GM21447 (cell line): ENCODE measurements around the gene AATF.

Experiments used
- ATAC-seq: cut with Tn5 transposase; IDR thresholded peaks from one replicate; pipeline ENCODE4 v1.9.1; 2021; ENCODE audit not compliant: unreplicated experiment

The AATF gene

GRCh38 chr17:36941265-36942010, 7.3 kb upstream of the AATF start:
- ATAC-seq: no peak

DNA sequence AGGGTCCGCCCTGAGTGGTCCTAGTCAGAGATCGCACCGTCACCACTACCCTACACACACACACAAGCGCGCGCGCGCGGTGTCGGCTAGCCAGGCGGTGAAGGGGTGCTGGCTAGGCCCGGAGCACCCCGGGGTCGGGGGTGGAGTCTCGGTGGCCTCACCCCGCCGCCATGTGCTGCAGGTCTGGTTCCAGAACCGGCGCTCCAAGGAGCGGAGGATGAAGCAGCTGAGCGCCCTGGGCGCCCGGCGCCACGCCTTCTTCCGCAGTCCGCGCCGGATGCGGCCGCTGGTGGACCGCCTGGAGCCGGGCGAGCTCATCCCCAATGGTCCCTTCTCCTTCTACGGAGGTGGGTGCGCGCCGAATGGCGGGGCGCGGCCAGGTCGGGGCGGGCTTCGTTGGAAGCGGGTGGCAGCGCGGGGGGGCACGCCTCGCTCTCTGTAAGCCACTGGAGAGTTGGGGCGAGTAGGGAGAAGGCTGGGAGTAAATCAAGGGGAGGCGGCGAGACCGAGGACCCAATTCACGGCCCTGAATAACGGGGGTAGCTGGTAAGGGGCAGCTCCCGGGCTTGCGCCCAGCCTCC, 6.6 kb upstream of the AATF start:
- no peak for ATAC-seq

DNA sequence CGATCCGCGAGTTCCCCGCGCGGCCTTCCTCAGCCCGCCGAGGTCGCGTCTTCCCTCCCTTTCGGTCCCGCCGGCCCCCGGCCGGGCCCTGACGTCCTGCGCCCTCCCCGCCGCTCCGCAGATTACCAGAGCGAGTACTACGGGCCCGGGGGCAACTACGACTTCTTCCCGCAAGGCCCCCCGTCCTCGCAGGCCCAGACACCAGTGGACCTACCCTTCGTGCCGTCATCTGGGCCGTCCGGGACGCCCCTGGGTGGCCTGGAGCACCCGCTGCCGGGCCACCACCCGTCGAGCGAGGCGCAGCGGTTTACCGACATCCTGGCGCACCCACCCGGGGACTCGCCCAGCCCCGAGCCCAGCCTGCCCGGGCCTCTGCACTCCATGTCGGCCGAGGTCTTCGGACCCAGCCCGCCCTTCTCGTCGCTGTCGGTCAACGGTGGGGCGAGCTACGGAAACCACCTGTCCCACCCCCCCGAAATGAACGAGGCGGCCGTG, 6.1 kb upstream of the AATF start:
- ATAC-seq: no peak

GRCh38 chr17:36943250-36944191, 5.2 kb upstream of the AATF start:
- ATAC-seq: no peak

GRCh38 chr17:36944553-36944952, 4.2 kb upstream of the AATF start:
- ATAC-seq: no peak

DNA sequence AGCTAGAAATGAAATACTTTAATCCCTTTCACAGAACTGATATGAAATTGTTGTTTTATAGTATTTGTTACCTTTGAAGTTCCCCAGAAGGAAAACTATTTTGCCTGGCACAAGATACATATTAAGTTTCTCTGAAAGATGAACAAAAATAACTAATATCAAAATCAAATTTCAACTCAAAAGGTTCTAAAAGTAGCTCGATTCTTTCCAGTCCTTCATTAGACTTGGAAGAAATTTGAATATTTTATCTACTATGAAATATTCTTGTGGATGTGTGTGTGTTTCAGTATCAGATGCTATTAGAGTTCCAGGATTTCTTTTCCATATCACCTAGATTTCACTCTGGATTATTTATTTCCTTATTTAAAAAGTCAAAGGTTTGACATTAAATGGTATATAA, 3.6 kb upstream of the AATF start:
- ATAC-seq: no peak

- ATAC-seq: no peak
Observed at GRCh38 chr17:36945959-36946725, 2.6 kb upstream of the AATF start.

DNA sequence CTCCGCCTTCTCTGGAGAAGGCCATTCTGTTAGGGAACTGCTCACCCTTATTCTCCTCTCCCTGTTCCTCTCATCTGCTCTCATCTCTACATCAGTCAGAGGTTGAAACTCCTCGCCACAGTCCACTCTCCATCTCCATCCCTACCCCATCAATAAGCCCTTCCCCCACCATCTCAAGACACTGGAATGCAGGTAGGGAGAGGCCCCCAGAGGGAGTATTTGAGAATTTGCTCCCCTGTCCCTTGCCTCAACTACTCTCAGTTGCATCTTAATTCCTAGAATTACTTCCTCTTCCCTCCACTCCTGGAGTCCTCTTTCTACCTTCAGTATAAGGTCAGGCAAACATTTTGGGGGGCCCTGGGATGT, 2.0 kb upstream of the AATF start:
- ATAC-seq: no peak

- ATAC-seq: peak; percentile 25
Observed at GRCh38 chr17:36947922-36948716, 635 bp upstream of the AATF start.

DNA sequence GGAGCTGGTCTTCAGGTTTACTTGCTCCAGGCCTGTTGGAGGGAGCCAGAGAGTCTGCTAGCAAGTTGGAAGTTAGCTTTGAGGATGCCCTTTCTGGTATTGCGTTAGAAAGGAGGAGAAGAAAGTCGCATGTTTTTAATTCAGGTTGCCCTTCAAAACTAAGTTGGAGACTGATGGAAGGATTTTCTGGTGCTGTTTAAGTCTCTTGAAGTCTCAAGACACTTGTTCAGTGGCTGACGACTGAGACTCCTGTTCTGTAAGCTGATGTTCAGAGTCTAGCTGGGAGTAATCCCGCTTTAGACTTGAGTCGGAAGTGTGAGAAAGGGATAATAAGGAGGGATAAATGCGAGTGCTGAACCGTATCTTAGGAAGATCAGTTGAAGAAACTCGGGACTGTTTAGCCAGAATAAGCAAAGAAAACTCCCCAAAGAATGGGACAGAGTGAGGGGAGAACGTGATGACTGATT, 740 bp downstream of the AATF start:
- ATAC-seq: peak; percentile 31

DNA sequence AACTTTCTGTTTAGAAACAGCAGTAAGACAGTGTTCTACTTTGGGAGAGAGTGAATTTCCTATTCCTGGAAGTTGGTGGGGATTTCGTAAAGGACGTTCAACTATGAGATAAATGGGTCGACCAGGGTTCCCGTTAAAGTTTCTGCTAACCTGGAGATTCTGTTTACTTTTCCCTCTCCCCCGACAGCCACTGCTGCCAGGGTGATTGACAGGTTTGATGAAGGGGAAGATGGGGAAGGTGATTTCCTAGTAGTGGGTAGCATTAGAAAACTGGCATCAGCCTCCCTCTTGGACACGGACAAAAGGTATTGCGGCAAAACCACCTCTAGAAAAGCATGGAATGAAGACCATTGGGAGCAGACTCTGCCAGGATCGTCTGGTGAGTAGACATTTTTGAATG, 1.3 kb downstream of the AATF start:
- no peak for ATAC-seq

DNA sequence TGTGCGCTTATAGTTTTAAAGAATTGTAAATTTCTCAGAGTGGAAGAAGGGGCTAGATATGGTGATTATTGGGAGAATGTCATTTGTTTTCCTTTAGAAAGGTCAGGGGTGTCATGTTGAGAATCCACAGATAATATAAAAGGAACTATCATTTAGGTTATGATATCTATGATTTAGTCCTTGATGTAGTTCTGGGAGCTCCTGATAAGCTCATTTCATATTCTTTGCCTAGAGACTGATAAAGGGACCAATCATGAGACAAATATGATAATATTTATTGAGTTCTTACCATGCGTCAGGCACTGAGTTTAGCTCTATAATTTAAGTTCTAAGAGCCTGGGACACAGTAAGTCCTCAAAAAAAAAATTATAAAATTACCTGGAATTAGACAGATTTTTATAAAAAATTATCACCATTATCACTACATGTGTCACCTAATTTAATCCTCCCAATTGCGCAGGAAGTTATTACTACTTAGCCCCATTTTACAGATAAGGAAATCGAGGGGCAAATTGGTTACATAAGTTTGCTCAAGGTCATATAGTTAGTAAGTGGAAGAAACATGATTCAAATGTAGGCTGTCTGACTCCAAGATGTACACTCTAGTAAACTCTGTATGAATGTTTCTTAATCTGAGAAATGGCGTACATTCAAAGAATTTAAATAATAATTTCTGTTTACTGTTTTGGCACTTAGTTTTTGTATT, 2.5 kb downstream of the AATF start:
- no peak for ATAC-seq

- ATAC-seq: no peak
Observed at GRCh38 chr17:36971508-36971907, 22.8 kb downstream of the AATF start.

DNA sequence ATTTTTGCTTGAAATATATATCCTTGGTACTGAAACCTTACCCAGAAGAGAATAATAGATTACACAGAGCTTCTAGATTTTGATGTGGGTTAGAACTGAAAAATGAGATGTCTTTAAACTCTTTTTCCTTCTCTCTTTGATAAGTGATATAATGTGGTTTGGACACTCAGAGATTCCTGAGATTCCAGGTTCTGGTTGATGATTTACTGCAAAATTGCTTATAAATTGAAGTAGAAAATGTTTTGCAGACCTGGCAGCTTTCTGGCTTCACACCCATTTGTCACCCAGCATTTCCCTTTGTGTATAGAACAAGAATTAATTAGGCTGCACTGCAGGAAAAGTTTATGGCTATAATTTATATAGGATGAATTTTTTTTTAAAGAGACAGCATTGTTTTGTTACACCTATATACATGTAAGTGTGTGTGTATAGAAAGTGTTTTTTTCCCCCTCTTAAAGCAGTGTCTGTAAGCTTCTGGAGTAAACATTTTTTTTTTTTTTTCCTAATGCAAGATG, 23.5 kb downstream of the AATF start:
- no peak for ATAC-seq

DNA sequence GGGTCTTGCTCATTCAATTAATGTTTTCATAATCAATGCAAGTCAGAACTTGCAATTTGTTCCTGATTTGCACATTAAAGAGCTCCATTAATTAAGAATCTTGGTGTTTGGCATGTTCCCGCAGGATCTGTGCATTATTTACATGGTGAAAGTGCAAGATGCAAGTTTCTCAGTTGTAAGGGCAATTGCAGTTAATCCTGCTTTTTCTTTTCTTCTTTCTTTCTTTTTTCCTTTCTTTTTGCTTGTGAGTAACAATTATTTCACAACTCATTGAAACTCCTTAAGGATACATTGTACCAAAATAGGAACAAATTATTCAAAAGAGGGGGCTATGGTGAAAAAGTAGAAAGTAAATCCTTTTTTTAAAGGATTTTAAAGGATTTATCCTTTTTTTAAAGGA, 24.2 kb downstream of the AATF start:
- no peak for ATAC-seq

- ATAC-seq: no peak
Observed at GRCh38 chr17:36975922-36976515, 27.3 kb downstream of the AATF start.

DNA sequence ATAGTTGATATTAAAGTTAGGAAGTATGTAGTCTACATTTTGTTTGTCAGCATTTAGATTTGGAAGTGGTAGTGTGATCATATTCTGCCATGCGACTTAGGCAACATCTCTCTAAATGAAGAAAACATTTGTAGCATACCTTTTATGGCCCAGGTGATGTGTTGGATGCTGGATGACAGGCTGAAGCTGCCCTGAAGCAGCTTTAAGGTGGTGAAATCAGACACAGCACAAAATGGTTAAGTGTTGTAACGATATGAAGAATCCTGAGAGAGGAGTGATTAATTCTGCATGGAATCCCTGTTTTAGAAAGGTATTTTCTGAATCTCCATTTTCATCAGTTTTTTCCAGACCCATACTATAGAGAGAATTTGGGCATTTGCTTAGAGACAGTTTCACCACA, 28.3 kb downstream of the AATF start:
- no peak for ATAC-seq

DNA sequence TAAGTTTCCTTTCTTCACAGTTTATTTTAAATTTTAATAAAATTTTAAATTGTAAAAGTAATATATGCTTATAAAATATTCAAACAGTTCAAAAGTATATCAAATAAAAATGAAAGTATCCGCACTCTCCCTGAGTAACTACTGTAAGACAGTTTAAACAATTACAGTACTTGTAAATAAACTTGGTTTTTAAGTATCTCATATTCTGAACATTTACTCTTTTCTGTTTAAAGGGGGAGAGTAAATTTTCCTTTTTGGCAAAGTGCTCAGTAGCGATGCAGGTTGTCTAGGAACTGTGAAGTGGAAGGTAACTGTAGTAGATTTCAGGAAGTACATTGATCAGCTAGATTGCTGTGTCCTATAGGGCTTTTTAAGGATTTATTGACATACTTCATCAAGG, 28.8 kb downstream of the AATF start:
- no peak for ATAC-seq
